Stimulated activated naive CD8-positive, alpha-beta T cell treated with anti-CD3 and anti-CD28 coated beads, Interleukin-15, amount 100 ng/mL, for 72 hours (primary cell): ENCODE measurements around the gene MB.

Experiments
- ATAC-seq: fragments of 150-1000 bp; cut with Tn5 transposase; 2 replicates; pipeline ENCODE4 v1.10.0; 2021; ENCODE audit warnings: mild to moderate bottlenecking, moderate library complexity
- DNase-seq, 2 donors: peaks; one replicate each; pipeline ENCODE4 v3.0.0; 2021 to 2022
- H3K27ac Mint-ChIP-seq, 2 donors: one replicate each; pipeline ENCODE4 v1.8.0; 2022; ENCODE audit warnings: mild to moderate bottlenecking in 2 of 2, mixed read lengths in 2 of 2, moderate library complexity in 2 of 2
- H3K27me3 Mint-ChIP-seq: one replicate; pipeline ENCODE4 v1.8.0; 2022; ENCODE audit warnings: mixed read lengths
- H3K4me1 Mint-ChIP-seq: one replicate; pipeline ENCODE4 v1.8.0; 2022; ENCODE audit warnings: mild to moderate bottlenecking, mixed read lengths
- H3K4me3 Mint-ChIP-seq, 2 donors: one replicate each; pipeline ENCODE4 v1.8.0; 2022; ENCODE audit warnings: mild to moderate bottlenecking in 2 of 2, mixed read lengths in 2 of 2, moderate library complexity in 1 of 2
- H3K9me3 Mint-ChIP-seq, 2 donors: one replicate each; pipeline ENCODE4 v1.8.0; 2022; ENCODE audit warnings: mixed read lengths in 2 of 2

Gene MB

DNA sequence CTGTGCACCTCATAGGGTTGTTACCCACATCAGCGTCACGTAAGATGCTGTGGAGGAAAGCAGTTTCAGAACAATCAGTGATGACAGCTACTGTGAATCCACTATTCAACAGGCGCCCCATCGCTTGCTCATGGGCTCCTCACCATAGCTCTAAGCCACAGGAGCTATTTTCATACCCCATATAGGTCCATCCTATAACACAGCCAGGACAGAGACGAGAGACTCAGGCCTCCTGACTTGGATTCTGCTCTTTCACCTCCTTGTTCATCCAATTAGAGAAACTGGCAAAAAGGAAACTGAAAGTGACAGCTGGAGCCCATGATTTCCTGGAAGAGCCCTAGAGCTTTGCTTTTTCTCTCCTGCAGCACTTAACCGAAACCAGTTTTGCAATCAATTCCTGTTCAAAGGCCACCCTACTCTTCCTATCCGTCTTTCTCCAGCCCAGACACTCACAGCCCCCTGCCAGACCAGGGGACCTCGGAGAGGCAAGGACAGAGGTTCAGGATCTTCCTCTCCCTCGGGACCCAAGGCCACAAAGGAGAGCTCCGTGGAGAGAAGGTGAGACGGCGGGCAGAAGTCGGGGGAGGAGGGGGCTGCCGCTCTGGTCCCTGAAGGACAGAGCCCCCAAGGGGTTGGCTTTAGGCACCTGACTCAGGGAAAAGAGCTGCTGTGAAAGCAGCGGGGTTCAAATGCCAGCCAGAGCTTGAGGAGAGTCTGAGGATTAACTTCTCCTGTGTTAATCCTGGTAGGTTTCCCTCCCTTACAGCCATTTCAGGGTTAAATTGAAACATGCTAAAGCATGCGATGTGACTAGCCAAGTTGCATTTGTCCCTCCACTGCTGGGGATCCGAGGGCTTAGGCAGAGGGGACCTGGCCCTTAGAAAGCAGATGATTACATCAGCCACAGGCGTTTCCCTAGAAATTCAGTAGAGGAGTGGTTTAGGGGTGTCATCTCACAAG lies 31.2 kb upstream of the MB start, which contains the start of gene APOL6:
Gene APOL6 (plus strand): TSS at position 381 of the 960 bp plus-strand sequence. CDS start 7,980 bp downstream, outside the sequence.
- H3K4me1 Mint-ChIP-seq, result peaks cover 35% of the 10 kb centered on the region
- H3K27ac Mint-ChIP-seq, result peak within 1 kb of the TSS; percentile 100
- H3K4me3 Mint-ChIP-seq, result peak within 1 kb of the TSS; percentile 100
- no peaks in the 10 kb centered on the region for H3K27me3 Mint-ChIP-seq
- peak; percentile 65 to 77 for DNase-seq
- H3K9me3 Mint-ChIP-seq, result peaks cover 0 to 4% of the 10 kb centered on the region in 2 donors
- peak; percentile 83 for ATAC-seq

DNA sequence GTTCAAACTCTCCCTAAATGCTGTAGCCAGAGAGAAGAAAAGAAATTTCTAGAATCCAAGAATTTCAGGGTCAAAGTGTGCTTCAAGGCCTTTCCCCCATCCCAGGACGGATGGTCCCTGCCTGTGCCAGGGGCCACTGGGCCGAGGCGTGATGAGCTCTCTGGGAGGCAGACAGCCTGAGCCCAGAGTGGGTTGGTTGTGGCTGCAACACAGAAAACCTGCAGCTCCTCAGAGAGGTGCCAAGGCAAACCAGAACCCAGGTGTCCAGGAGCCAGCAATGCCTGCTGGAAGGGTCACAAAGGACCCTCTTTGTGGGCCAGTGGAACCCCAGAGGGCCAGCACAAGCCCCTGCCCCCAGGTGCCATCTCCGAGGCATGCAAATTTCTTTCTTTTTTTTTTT lies 28.5 kb upstream of the MB start:
- no peak for ATAC-seq
- Mint-ChIP-seq H3K27ac (peak overlapping the region in 1 of 2 donors; percentile 87), H3K4me1 (peaks cover 36% of the 10 kb centered on the region), H3K9me3 (no peaks in the 10 kb centered on the region), H3K27me3 (no peaks in the 10 kb centered on the region), H3K4me3 (no peak overlapping the region)
- DNase-seq, result no peak

- Mint-ChIP-seq H3K27me3 (no peaks in the 10 kb centered on the region), H3K4me1 (peaks cover 25% of the 10 kb centered on the region), H3K27ac (no peak overlapping the region), H3K4me3 (no peak overlapping the region), H3K9me3 (no peaks in the 10 kb centered on the region)
- DNase-seq, result no peak
- no peak for ATAC-seq
Measured at GRCh38 chr22:35643991-35644390, 26.9 kb upstream of the MB start.

DNA sequence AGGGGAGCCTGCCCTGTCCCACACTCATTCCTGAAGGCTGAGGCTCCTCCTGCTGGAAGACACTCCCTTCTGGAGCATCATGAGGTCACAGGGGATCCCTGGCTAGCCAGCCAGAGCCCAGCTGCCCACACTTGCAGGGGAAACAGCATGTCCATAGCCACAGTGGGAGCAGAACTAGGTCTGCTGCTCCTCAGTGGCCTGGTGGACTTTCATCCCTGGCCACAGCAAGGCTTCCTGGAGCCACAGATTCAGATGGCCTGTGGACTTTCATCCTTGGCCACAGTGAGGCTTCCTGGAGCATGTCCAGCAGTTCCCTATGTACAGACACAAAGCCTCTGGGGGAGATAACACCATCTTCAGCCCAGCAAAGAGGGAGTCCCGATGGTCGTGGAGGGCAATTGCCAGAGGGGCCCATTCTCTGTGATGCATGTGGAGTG lies 25.2 kb upstream of the MB start:
- H3K4me1 Mint-ChIP-seq, result peaks cover 21% of the 10 kb centered on the region
- no peak overlapping the region for H3K27ac Mint-ChIP-seq
- no peaks in the 10 kb centered on the region for H3K9me3 Mint-ChIP-seq
- DNase-seq (no peak), ATAC-seq (no peak)
- no peaks in the 10 kb centered on the region for H3K27me3 Mint-ChIP-seq
- no peak overlapping the region for H3K4me3 Mint-ChIP-seq

DNA sequence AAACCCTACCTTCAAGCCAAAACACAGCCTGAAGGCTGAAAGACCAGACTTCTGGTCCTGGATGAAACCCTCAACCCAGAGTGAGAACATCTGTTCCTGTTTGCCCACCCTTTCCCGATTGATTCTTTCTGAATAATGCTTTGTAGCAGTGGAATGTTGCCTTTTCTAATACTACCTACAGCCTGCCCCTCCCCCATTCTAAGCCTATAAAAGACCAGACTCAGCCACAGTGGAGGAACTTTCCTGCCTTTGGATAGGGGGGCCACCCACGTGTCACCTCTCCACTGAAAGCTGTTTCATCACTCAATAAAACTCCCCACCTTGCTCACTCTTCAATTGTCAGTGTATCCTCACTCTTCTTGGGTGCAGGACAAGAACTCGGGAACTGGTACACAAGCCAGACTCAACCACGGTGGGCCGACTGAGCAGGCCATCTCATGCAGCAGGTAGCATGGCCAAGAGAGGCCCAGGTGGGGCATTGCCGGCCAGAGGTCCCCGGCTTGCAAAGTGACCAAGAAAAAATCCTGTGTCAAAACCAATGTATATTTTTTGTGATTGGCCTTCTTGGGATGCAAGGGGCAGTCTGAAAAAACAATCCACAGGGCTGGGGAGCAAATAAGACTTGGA lies 24.5 kb upstream of the MB start:
- Mint-ChIP-seq H3K27me3 (no peaks in the 10 kb centered on the region), H3K9me3 (no peaks in the 10 kb centered on the region), H3K4me3 (no peak overlapping the region), H3K27ac (no peak overlapping the region), H3K4me1 (peaks cover 14% of the 10 kb centered on the region)
- ATAC-seq (no peak), DNase-seq (no peak)

DNA sequence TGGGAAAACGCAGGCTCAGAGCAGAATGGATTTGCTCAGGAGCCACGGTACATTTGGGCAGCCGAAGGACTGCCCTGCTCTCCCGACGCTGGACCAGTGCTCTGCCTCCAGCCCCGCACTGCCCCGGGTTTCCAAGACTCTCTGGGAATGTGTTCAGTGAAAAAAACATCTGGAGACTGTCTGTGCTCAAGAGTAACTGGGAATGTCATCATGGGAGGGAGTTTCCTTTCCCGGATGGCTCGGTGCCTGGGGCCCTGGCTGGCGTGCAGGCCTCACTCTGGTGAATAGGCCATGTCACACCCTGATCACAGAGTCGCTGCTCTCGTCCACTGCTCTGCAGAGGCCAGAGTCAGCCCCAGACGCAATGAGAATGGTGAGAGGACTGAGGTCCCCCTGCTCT lies 21.3 kb upstream of the MB start:
- no peak overlapping the region for H3K4me3 Mint-ChIP-seq
- H3K4me1 Mint-ChIP-seq, result peaks cover 22% of the 10 kb centered on the region
- no peak overlapping the region for H3K27ac Mint-ChIP-seq
- DNase-seq (no peak), ATAC-seq (no peak)
- no peaks in the 10 kb centered on the region for H3K9me3 Mint-ChIP-seq
- no peaks in the 10 kb centered on the region for H3K27me3 Mint-ChIP-seq

DNA sequence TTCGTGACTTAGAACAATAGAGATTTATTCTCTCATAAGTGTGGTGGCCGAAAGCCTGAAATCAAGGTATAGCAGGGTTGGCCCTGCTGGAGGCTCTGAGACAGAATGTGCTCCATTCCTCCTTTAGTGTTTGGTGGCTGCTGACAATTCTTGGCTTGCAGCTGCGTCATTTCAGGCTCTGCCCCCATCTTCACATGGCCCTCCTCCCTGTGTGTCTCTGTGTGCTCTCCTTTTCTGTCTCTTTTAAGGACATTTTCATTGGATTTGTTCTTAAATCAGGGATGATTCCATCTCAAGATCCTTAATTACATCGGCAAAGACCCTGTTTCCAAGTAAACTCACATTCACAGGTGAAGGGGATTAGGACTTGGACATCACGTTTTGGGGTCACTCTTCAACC lies 20.9 kb upstream of the MB start:
- no peak for DNase-seq
- Mint-ChIP-seq H3K9me3 (no peaks in the 10 kb centered on the region), H3K27me3 (no peaks in the 10 kb centered on the region), H3K4me1 (peaks cover 26% of the 10 kb centered on the region), H3K27ac (no peak overlapping the region), H3K4me3 (no peak overlapping the region)
- ATAC-seq, result no peak

GRCh38 chr22:35637254-35637653 lies 20.1 kb upstream of the MB start:
- Mint-ChIP-seq H3K9me3 (no peaks in the 10 kb centered on the region), H3K27me3 (no peaks in the 10 kb centered on the region), H3K4me3 (no peak overlapping the region), H3K27ac (no peak overlapping the region), H3K4me1 (peaks cover 24% of the 10 kb centered on the region)
- DNase-seq, result no peak
- ATAC-seq, result no peak

GRCh38 chr22:35634943-35635540 lies 17.9 kb upstream of the MB start:
- Mint-ChIP-seq H3K4me1 (peaks cover 23% of the 10 kb centered on the region), H3K4me3 (no peak overlapping the region), H3K27me3 (no peaks in the 10 kb centered on the region), H3K27ac (no peak overlapping the region), H3K9me3 (no peaks in the 10 kb centered on the region)
- ATAC-seq (no peak), DNase-seq (no peak)

DNA sequence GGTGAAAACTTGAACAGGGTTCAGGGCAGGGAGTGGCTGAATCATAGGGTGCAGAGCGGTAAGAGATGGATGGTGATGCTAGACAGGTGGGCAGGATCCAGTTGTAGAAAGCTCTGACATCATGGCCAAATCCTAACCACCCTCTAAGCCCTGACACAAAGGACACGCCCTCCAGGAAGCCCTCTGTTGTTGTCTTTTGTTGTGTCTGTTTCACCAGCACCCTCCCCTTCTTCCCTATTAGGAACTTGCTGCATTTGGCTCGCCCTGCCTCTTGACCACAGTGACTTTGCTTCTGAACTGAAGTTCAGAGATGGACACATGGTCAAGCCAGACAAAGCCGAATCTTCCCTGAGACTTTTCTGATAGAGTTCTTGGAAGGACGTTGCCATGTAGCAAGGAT lies 16.9 kb upstream of the MB start:
- Mint-ChIP-seq H3K27ac (no peak overlapping the region), H3K4me1 (peaks cover 34% of the 10 kb centered on the region), H3K9me3 (no peaks in the 10 kb centered on the region), H3K27me3 (no peaks in the 10 kb centered on the region), H3K4me3 (no peak overlapping the region)
- no peak for ATAC-seq
- no peak for DNase-seq

- no peak for DNase-seq
- H3K4me3 Mint-ChIP-seq, result no peak overlapping the region
- peak overlapping the region in 1 of 2 donors; percentile 2 for H3K27ac Mint-ChIP-seq
- ATAC-seq, result no peak
- peaks cover 0 to 2% of the 10 kb centered on the region in 2 donors for H3K9me3 Mint-ChIP-seq
- H3K4me1 Mint-ChIP-seq, result peaks cover 34% of the 10 kb centered on the region
- H3K27me3 Mint-ChIP-seq, result no peaks in the 10 kb centered on the region
Measured at GRCh38 chr22:35633520-35633919, 16.4 kb upstream of the MB start.

DNA sequence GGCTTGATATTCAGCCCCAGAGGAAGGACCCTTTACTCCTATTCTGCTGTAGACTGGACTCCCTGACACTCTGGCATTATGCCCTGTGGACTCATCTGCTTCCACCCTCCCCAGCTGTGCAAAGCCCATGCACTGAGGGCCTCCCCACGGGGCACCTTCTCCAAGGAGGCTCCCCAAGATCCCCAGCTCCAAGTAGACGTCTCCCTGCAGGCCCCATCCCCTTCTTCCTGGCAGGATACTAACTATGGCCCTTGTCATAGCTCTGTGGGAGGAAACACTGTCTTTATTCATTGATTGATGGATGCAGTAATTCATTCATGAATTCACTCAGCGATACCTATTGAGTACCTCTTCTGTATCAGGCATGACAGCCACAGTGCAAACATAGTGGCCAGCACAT lies 15.8 kb upstream of the MB start:
- H3K4me3 Mint-ChIP-seq, result no peak overlapping the region
- peaks cover 34% of the 10 kb centered on the region for H3K4me1 Mint-ChIP-seq
- no peak for ATAC-seq
- no peak overlapping the region for H3K27ac Mint-ChIP-seq
- peaks cover 0 to 5% of the 10 kb centered on the region in 2 donors for H3K9me3 Mint-ChIP-seq
- no peak for DNase-seq
- H3K27me3 Mint-ChIP-seq, result no peaks in the 10 kb centered on the region

DNA sequence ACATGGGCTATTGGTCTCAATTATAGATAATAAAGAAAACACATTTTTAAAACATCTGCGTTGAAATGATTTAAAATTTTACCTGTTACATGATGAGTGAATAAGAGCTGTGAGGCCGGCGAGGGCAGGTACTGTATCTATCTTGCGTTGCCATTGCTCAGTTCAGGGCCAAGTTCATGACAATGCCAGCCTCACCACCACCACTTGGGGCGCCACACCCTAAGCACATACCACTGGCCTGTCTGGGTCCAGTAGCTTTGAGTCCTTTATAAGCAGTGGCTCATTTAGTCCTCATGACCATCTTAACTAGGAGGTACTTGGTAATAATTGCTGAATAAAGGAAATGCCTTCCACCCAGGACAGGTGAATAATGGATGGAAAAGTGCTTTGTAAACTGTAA lies 14.5 kb upstream of the MB start:
- Mint-ChIP-seq H3K4me3 (no peak overlapping the region), H3K27ac (no peak overlapping the region), H3K27me3 (no peaks in the 10 kb centered on the region), H3K4me1 (peaks cover 47% of the 10 kb centered on the region), H3K9me3 (peaks cover 0 to 5% of the 10 kb centered on the region in 2 donors)
- ATAC-seq, result peak; percentile 38
- peak in 1 of 2 donors; percentile 46 for DNase-seq

GRCh38 chr22:35630891-35631290 lies 13.8 kb upstream of the MB start:
- H3K27ac Mint-ChIP-seq, result no peak overlapping the region
- no peak for ATAC-seq
- peaks cover 47% of the 10 kb centered on the region for H3K4me1 Mint-ChIP-seq
- H3K9me3 Mint-ChIP-seq, result peaks cover 0 to 5% of the 10 kb centered on the region in 2 donors
- DNase-seq, result no peak
- H3K27me3 Mint-ChIP-seq, result no peaks in the 10 kb centered on the region
- no peak overlapping the region for H3K4me3 Mint-ChIP-seq

DNA sequence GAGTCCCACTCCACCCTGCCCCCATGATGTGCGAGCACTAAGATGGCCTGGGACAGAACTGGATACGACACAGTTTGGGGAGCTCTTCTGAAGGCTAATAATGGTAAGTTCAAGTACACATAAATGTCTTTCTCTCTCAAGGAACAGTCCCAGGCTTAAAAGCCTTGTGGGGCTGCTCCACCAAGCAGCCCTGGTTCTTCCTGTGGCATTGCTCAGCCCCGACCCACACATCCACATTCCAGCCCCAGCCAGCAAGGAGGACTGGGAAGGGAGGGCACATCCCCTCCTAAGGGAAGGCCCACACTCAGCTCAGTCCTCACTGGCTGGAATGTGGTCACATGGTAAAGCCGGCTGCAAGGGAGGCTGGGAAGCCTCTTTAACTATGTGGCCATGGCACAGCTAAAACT lies 13.3 kb upstream of the MB start:
- H3K27ac Mint-ChIP-seq, result no peak overlapping the region
- peaks cover 0 to 5% of the 10 kb centered on the region in 2 donors for H3K9me3 Mint-ChIP-seq
- DNase-seq (peak in 1 of 2 donors; percentile 19), ATAC-seq (peak; percentile 27)
- no peak overlapping the region for H3K4me3 Mint-ChIP-seq
- peaks cover 47% of the 10 kb centered on the region for H3K4me1 Mint-ChIP-seq
- H3K27me3 Mint-ChIP-seq, result no peaks in the 10 kb centered on the region
